MM.1S (cell line): ENCODE measurements around the gene RALY.

Experiments used
- DNase-seq: peaks from one replicate; pipeline ENCODE4 v3.0.0-alpha.2; 2015
- H2AFZ ChIP-seq: fragments of 300-600 bp; sonication (generic); 2 replicates; pipeline ENCODE4 v1.6.0; 2016; ENCODE audit warnings: antibody characterized with exemption, low read length
- H3F3A ChIP-seq: fragments of 300-600 bp; sonication (generic); 2 replicates; pipeline ENCODE4 v1.6.1; 2016; ENCODE audit warnings: mild to moderate bottlenecking, antibody characterized with exemption, low read length, moderate library complexity, mixed read lengths; ENCODE audit not compliant: insufficient read depth
- H3K27ac ChIP-seq: fragments of 300-600 bp; sonication (generic); 2 replicates; pipeline ENCODE4 v1.5.1; 2016; ENCODE audit warnings: mild to moderate bottlenecking, low read length
- H3K27me3 ChIP-seq: fragments of 300-600 bp; sonication (generic); replicated peaks from 2 replicates; pipeline ENCODE4 v1.6.0; 2016; ENCODE audit warnings: low read length; ENCODE audit not compliant: insufficient read depth
- H3K36me3 ChIP-seq: fragments of 300-600 bp; sonication (generic); replicated peaks from 2 replicates; pipeline ENCODE4 v1.6.1; 2016; ENCODE audit warnings: mild to moderate bottlenecking, low read length, mixed read lengths; ENCODE audit not compliant: insufficient read depth
- H3K4me1 ChIP-seq: fragments of 300-600 bp; sonication (generic); 2 replicates; pipeline ENCODE4 v1.6.1; 2016; ENCODE audit warnings: low read length, mixed read lengths
- H3K4me2 ChIP-seq: fragments of 300-600 bp; sonication (generic); 2 replicates; pipeline ENCODE4 v1.6.0; 2016; ENCODE audit warnings: low read depth, low read length
- H3K4me3 ChIP-seq: fragments of 300-600 bp; sonication (generic); 2 replicates; pipeline ENCODE4 v1.5.1; 2016; ENCODE audit warnings: low read length, mixed read lengths
- H3K79me2 ChIP-seq: fragments of 300-600 bp; sonication (generic); 2 replicates; pipeline ENCODE4 v1.6.1; 2016; ENCODE audit warnings: mixed run types, low read length, mixed read lengths
- H3K9ac ChIP-seq: fragments of 300-600 bp; sonication (generic); 2 replicates; pipeline ENCODE4 v1.6.1; 2016; ENCODE audit warnings: low read length, mixed read lengths
- H3K9me2 ChIP-seq: fragments of 300-600 bp; sonication (generic); replicated peaks from 2 replicates; pipeline ENCODE4 v1.6.1; 2016; ENCODE audit warnings: mild to moderate bottlenecking, low read length, mixed read lengths; ENCODE audit not compliant: insufficient read depth
- H3K9me3 ChIP-seq: fragments of 300-600 bp; sonication (generic); replicated peaks from 2 replicates; pipeline ENCODE4 v1.6.1; 2016; ENCODE audit warnings: mild to moderate bottlenecking, low read length, mixed read lengths; ENCODE audit not compliant: insufficient read depth
- H4K20me1 ChIP-seq: fragments of 300-600 bp; sonication (generic); 2 replicates; pipeline ENCODE4 v1.6.1; 2016; ENCODE audit warnings: mild to moderate bottlenecking, low read length, moderate library complexity, mixed read lengths; ENCODE audit not compliant: insufficient read depth
- CTCF ChIP-seq: fragments of 300-600 bp; sonication (generic); IDR thresholded peaks from 2 replicates; pipeline ENCODE4 v1.5.1; 2016; ENCODE audit warnings: antibody characterized with exemption, low read length, mixed read lengths
- EZH2 ChIP-seq: fragments of 300-600 bp; sonication (generic); optimal IDR thresholded peaks from 2 replicates; pipeline ENCODE3; 2017; ENCODE audit warnings: low read depth, mild to moderate bottlenecking, antibody characterized with exemption, low read length, mixed read lengths
- EZH2phosphoT487 ChIP-seq: fragments of 300-600 bp; sonication (generic); IDR thresholded peaks from 2 replicates; pipeline ENCODE4 v1.6.1; 2018; ENCODE audit warnings: antibody characterized with exemption, low read length

RALY gene

GRCh38 chr20:34075647-34076046 is 81.9 kb downstream of the RALY start:
- Histone ChIP-seq H3K4me2 (no peak overlapping the region), H3K27me3 (no peaks in the 10 kb centered on the region), H3K4me3 (no peak overlapping the region), H4K20me1 (0 out of 2 replicates have a peak, but pooled peaks cover 3% of the 10 kb centered on the region), H2AFZ (no peak overlapping the region), H3K79me2 (peaks cover 100% of the 10 kb centered on the region), H3K4me1 (no peaks in the 10 kb centered on the region), H3K9me2 (no peaks in the 10 kb centered on the region), H3K9me3 (no peaks in the 10 kb centered on the region), H3K36me3 (peaks cover 18% of the 10 kb centered on the region), H3K27ac (no peak overlapping the region), H3K9ac (no peak overlapping the region), H3F3A (no peaks in the 10 kb centered on the region)
- DNase-seq: no peak
- TF ChIP-seq EZH2phosphoT487 (no peak), CTCF (0 out of 2 replicates have a peak, but pooled peaks have one; percentile 10), EZH2 (no peak)

DNA sequence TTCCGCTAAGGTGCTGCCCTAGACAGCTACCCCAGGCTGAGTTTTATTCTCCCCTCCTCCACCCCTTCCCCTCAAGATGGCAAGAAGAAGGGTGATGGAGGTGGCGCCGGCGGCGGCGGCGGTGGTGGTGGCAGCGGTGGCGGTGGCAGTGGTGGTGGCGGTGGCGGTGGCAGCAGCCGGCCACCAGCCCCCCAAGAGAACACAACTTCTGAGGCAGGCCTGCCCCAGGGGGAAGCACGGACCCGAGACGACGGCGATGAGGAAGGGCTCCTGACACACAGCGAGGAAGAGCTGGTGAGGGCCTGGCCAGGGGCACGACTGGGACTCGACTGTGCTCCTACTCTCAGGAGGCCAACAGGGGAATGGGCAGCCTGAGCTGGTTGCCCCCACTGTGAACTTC is 83.2 kb downstream of the RALY start:
- Histone ChIP-seq H3K27ac (no peak overlapping the region), H3K9ac (no peak overlapping the region), H3K27me3 (no peaks in the 10 kb centered on the region), H3K4me2 (no peak overlapping the region), H3K9me2 (no peaks in the 10 kb centered on the region), H3K79me2 (peaks cover 100% of the 10 kb centered on the region), H3K4me1 (no peaks in the 10 kb centered on the region), H3F3A (no peaks in the 10 kb centered on the region), H3K4me3 (no peak overlapping the region), H3K9me3 (no peaks in the 10 kb centered on the region), H3K36me3 (peaks cover 18% of the 10 kb centered on the region), H2AFZ (no peak overlapping the region), H4K20me1 (no peaks in the 10 kb centered on the region)
- no peak for DNase-seq
- no peak for TF ChIP-seq EZH2phosphoT487
- no peak for TF ChIP-seq CTCF
- TF ChIP-seq EZH2: no peak

GRCh38 chr20:34078540-34078939 is 84.8 kb downstream of the RALY start:
- Histone ChIP-seq H3K36me3 (peaks cover 13% of the 10 kb centered on the region), H3K27me3 (no peaks in the 10 kb centered on the region), H2AFZ (no peak overlapping the region), H3F3A (peaks cover 11% of the 10 kb centered on the region; the same call in 1 of the 2 replicates), H3K9ac (no peak overlapping the region), H4K20me1 (0 out of 2 replicates have a peak, but pooled peaks cover 5% of the 10 kb centered on the region), H3K4me2 (no peak overlapping the region), H3K4me1 (peaks cover 8% of the 10 kb centered on the region; the same call in 1 of the 2 replicates), H3K4me3 (no peak overlapping the region), H3K27ac (no peak overlapping the region), H3K9me3 (no peaks in the 10 kb centered on the region), H3K79me2 (peaks cover 100% of the 10 kb centered on the region), H3K9me2 (no peaks in the 10 kb centered on the region)
- TF ChIP-seq EZH2phosphoT487 (no peak), CTCF (no peak), EZH2 (no peak)
- no peak for DNase-seq
